SU-DHL-6 (cell line): ENCODE data around the gene CPA3.

ENCODE experiments used
- H2AFZ ChIP-seq: fragments of 200-600 bp; sonication (generic); 2 replicates; pipeline ENCODE4 v1.6.1; 2014; ENCODE audit warnings: low read depth, mild to moderate bottlenecking, moderate library complexity, mixed read lengths, antibody characterized with exemption, low read length; ENCODE audit not compliant: severe bottlenecking
- H3F3A ChIP-seq: fragments of 200-600 bp; shearing (Covaris generic); 2 replicates; pipeline ENCODE4 v1.6.0; 2016; ENCODE audit warnings: antibody characterized with exemption, mild to moderate bottlenecking; ENCODE audit not compliant: insufficient read depth
- H3K27ac ChIP-seq: fragments of 200-600 bp; sonication (generic); 2 replicates; pipeline ENCODE4 v1.5.1; 2016; ENCODE audit warnings: low read depth, mild to moderate bottlenecking, low read length, moderate library complexity, mixed read lengths
- H3K27me3 ChIP-seq: fragments of 200-600 bp; sonication (generic), shearing (Covaris generic); 2 replicates; pipeline ENCODE4 v1.6.0; 2014; ENCODE audit warnings: mild to moderate bottlenecking, low read length
- H3K36me3 ChIP-seq: fragments of 200-600 bp; sonication (generic); 2 replicates; pipeline ENCODE4 v1.6.1; 2014; ENCODE audit warnings: mild to moderate bottlenecking, low read length, mixed read lengths
- H3K4me2 ChIP-seq: fragments of 300-600, 200-600 bp; shearing (Covaris generic), sonication (generic); 2 replicates; pipeline ENCODE4 v1.6.0; 2014; ENCODE audit warnings: low read length, low read depth, mild to moderate bottlenecking; ENCODE audit not compliant: poor library complexity, severe bottlenecking
- H3K4me3 ChIP-seq: fragments of 200-600 bp; sonication (generic); 2 replicates; pipeline ENCODE4 v1.5.1; 2014; ENCODE audit warnings: antibody characterized with exemption, low read length, mild to moderate bottlenecking, mixed read lengths; ENCODE audit not compliant: insufficient read depth, poor library complexity, severe bottlenecking
- H3K79me2 ChIP-seq: fragments of 200-600 bp; sonication (generic); 2 replicates; pipeline ENCODE4 v1.6.1; 2014; ENCODE audit warnings: mild to moderate bottlenecking, low read length, moderate library complexity; ENCODE audit not compliant: insufficient read depth
- H3K9ac ChIP-seq: fragments of 200-600 bp; sonication (generic); 2 replicates; pipeline ENCODE4 v1.7.0; 2014; ENCODE audit warnings: mild to moderate bottlenecking, low read length
- H3K9me2 ChIP-seq: fragments of 200-600 bp; sonication (generic); replicated peaks from 2 replicates; pipeline ENCODE4 v1.6.1; 2014; ENCODE audit warnings: low read length; ENCODE audit not compliant: insufficient read depth
- H3K9me3 ChIP-seq: fragments of 200-600 bp; sonication (generic); 2 replicates; pipeline ENCODE4 v1.6.1; 2014; ENCODE audit warnings: low read length, mixed read lengths; ENCODE audit not compliant: insufficient read depth
- H4K20me1 ChIP-seq: fragments of 200-600 bp; sonication (generic); 2 replicates; pipeline ENCODE4 v1.6.1; 2014; ENCODE audit warnings: low read depth, mild to moderate bottlenecking, antibody characterized with exemption, low read length, moderate library complexity, mixed read lengths
- EZH2phosphoT487 ChIP-seq: fragments of 200-600 bp; sonication (generic), shearing (Covaris generic); conservative IDR thresholded peaks from 2 replicates; pipeline ENCODE4 v1.6.1; 2018; ENCODE audit warnings: mild to moderate bottlenecking, antibody characterized with exemption, low read length, moderate library complexity, mixed read lengths
- TF ChIP-seq, protein P1 (sequence below): fragments of 200-600 bp; sonication (generic); IDR thresholded peaks from one replicate; pipeline ENCODE4 v1.5.1; 2017; ENCODE audit warnings: antibody characterized with exemption, mild to moderate bottlenecking, low read length, moderate library complexity; ENCODE audit not compliant: insufficient read depth, poor library complexity, severe bottlenecking

Gene CPA3

GRCh38 chr3:148861277-148861869 lies 3.7 kb upstream of the CPA3 start:
- H3K9me2 ChIP-seq, result no peaks in the 10 kb centered on the region
- no peaks in the 10 kb centered on the region for H3K27me3 ChIP-seq
- TF ChIP-seq EZH2phosphoT487, result no peak
- TF ChIP-seq, protein P1, sequence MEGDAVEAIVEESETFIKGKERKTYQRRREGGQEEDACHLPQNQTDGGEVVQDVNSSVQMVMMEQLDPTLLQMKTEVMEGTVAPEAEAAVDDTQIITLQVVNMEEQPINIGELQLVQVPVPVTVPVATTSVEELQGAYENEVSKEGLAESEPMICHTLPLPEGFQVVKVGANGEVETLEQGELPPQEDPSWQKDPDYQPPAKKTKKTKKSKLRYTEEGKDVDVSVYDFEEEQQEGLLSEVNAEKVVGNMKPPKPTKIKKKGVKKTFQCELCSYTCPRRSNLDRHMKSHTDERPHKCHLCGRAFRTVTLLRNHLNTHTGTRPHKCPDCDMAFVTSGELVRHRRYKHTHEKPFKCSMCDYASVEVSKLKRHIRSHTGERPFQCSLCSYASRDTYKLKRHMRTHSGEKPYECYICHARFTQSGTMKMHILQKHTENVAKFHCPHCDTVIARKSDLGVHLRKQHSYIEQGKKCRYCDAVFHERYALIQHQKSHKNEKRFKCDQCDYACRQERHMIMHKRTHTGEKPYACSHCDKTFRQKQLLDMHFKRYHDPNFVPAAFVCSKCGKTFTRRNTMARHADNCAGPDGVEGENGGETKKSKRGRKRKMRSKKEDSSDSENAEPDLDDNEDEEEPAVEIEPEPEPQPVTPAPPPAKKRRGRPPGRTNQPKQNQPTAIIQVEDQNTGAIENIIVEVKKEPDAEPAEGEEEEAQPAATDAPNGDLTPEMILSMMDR, result peak; percentile 68
- H3K27ac ChIP-seq, result no peak overlapping the region
- no peak overlapping the region for H2AFZ ChIP-seq
- no peaks in the 10 kb centered on the region for H3K79me2 ChIP-seq
- no peaks in the 10 kb centered on the region for H3K36me3 ChIP-seq
- no peaks in the 10 kb centered on the region for H3F3A ChIP-seq
- no peak overlapping the region for H3K4me3 ChIP-seq
- no peak overlapping the region for H3K4me2 ChIP-seq
- no peak overlapping the region for H3K9ac ChIP-seq
- H3K9me3 ChIP-seq, result no peaks in the 10 kb centered on the region
- no peaks in the 10 kb centered on the region for H4K20me1 ChIP-seq

GRCh38 chr3:148863297-148863696 lies 1.8 kb upstream of the CPA3 start:
- H3K27me3 ChIP-seq, result no peaks in the 10 kb centered on the region
- H3K9me3 ChIP-seq, result no peaks in the 10 kb centered on the region
- H3K79me2 ChIP-seq, result no peaks in the 10 kb centered on the region
- H3K4me3 ChIP-seq, result no peak overlapping the region
- no peak overlapping the region for H3K9ac ChIP-seq
- no peak overlapping the region for H2AFZ ChIP-seq
- no peak overlapping the region for H3K27ac ChIP-seq
- H3F3A ChIP-seq, result no peaks in the 10 kb centered on the region
- H3K36me3 ChIP-seq, result no peaks in the 10 kb centered on the region
- H4K20me1 ChIP-seq, result no peaks in the 10 kb centered on the region
- H3K9me2 ChIP-seq, result no peaks in the 10 kb centered on the region
- TF ChIP-seq, protein P1, result no peak
- TF ChIP-seq EZH2phosphoT487, result no peak
- H3K4me2 ChIP-seq, result no peak overlapping the region

DNA sequence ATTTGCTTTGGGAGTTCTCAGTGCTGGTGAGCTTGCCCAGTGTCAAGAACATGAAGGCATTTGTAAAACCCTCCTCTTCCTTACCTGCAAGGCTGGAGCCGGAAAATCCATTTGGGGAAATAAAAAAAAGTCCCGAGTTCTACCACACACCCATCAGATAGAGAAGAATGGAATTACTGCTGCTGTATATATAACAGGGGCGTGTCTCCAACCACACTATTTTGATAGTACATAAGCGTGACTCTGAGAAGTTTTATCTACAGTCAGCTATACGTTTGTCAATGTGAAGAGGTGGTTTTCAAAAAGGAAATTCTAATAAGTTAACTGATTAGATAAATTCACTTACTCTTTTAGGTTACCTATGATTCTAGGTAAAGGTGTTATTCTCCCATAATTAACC lies 1.3 kb upstream of the CPA3 start:
- Histone ChIP-seq H3K27me3 (no peaks in the 10 kb centered on the region), H3K27ac (no peak overlapping the region), H3K4me3 (no peak overlapping the region), H3K36me3 (no peaks in the 10 kb centered on the region), H2AFZ (no peak overlapping the region), H3K79me2 (no peaks in the 10 kb centered on the region), H3F3A (no peaks in the 10 kb centered on the region), H4K20me1 (no peaks in the 10 kb centered on the region), H3K9me2 (no peaks in the 10 kb centered on the region), H3K9me3 (no peaks in the 10 kb centered on the region), H3K9ac (no peak overlapping the region), H3K4me2 (no peak overlapping the region)
- TF ChIP-seq EZH2phosphoT487, result no peak

DNA sequence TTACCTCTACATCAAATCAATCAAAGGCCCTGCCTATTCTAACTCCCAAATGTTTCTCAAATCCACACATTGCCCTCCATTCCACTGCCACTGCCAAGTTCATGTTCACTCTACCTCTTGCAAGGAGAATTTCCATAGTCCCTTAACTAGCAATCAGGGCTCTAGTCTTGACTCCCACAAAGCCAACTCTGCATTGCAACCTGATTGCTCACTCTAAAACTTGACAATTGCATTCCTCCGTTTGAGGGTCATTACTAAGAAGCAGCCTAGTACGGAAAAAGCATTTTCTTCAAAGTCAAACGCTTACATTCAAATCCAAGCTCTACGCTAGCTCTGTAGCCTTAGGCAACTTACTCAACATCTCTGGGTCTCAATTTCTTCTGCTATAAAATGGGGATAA lies 1.2 kb downstream of the CPA3 start:
- no peaks in the 10 kb centered on the region for H3F3A ChIP-seq
- no peaks in the 10 kb centered on the region for H3K36me3 ChIP-seq
- no peak overlapping the region for H3K4me2 ChIP-seq
- H3K9me3 ChIP-seq, result no peaks in the 10 kb centered on the region
- H3K79me2 ChIP-seq, result no peaks in the 10 kb centered on the region
- H3K27ac ChIP-seq, result no peak overlapping the region
- H3K4me3 ChIP-seq, result no peak overlapping the region
- H3K9ac ChIP-seq, result no peak overlapping the region
- H4K20me1 ChIP-seq, result no peaks in the 10 kb centered on the region
- no peaks in the 10 kb centered on the region for H3K27me3 ChIP-seq
- H3K9me2 ChIP-seq, result no peaks in the 10 kb centered on the region
- H2AFZ ChIP-seq, result no peak overlapping the region
- TF ChIP-seq EZH2phosphoT487, result no peak
- TF ChIP-seq, protein P1, result no peak
